Mesendoderm (in vitro differentiated cells): ENCODE data around the gene NHEJ1.

Source experiments
- DNase-seq: peaks from one replicate; pipeline ENCODE4 v3.0.0; 2013
- H2AK5ac ChIP-seq: 2 replicates; pipeline ENCODE4 v1.6.1; 2013; ENCODE audit warnings: low read length, inconsistent platforms
- H2BK120ac ChIP-seq: 2 replicates; pipeline ENCODE4 v1.6.1; 2013; ENCODE audit warnings: low read depth, mild to moderate bottlenecking, low read length, moderate library complexity, mixed read lengths
- H2BK15ac ChIP-seq: replicated peaks from 2 replicates; pipeline ENCODE4 v1.6.1; 2013; ENCODE audit warnings: low read depth, mild to moderate bottlenecking, moderate library complexity
- H2BK5ac ChIP-seq: 2 replicates; pipeline ENCODE4 v1.6.1; 2013; ENCODE audit warnings: low read length, inconsistent platforms
- H3K18ac ChIP-seq: 2 replicates; pipeline ENCODE4 v1.6.1; 2013; ENCODE audit warnings: mild to moderate bottlenecking, low read length, mixed read lengths
- H3K23ac ChIP-seq: one replicate; pipeline ENCODE4 v1.6.1; 2013; ENCODE audit warnings: low read length
- H3K27ac ChIP-seq: 2 replicates; pipeline ENCODE4 v1.5.1; 2013; ENCODE audit warnings: low read depth, mild to moderate bottlenecking, inconsistent platforms, low read length, moderate library complexity
- H3K27me3 ChIP-seq: 2 replicates; pipeline ENCODE4 v1.6.1; 2013; ENCODE audit warnings: low read length, control low read depth, mild to moderate bottlenecking, inconsistent platforms; ENCODE audit not compliant: insufficient read depth, poor library complexity
- H3K36me3 ChIP-seq: 2 replicates; pipeline ENCODE4 v1.6.1; 2013; ENCODE audit warnings: low read length, inconsistent platforms; ENCODE audit not compliant: control insufficient read depth, insufficient read depth
- H3K4ac ChIP-seq: one replicate; pipeline ENCODE4 v1.6.1; 2013; ENCODE audit warnings: low read depth, mild to moderate bottlenecking, low read length, moderate library complexity
- H3K4me1 ChIP-seq: 2 replicates; pipeline ENCODE4 v1.6.1; 2013; ENCODE audit warnings: low read depth, low read length, inconsistent platforms; ENCODE audit not compliant: control insufficient read depth
- H3K4me2 ChIP-seq: 2 replicates; pipeline ENCODE4 v1.6.1; 2013; ENCODE audit warnings: low read length
- H3K4me3 ChIP-seq: 2 replicates; pipeline ENCODE4 v1.5.1; 2013; ENCODE audit warnings: mild to moderate bottlenecking, low read length
- H3K56ac ChIP-seq: one replicate; pipeline ENCODE4 v1.6.1; 2013; ENCODE audit warnings: low read length
- H3K79me1 ChIP-seq: 2 replicates; pipeline ENCODE4 v1.6.1; 2013; ENCODE audit warnings: low read length, inconsistent platforms
- H3K79me2 ChIP-seq: 2 replicates; pipeline ENCODE4 v1.6.1; 2013; ENCODE audit warnings: mild to moderate bottlenecking, low read length; ENCODE audit not compliant: control insufficient read depth, insufficient read depth
- H3K9ac ChIP-seq: 2 replicates; pipeline ENCODE4 v1.6.1; 2013; ENCODE audit warnings: low read length, inconsistent platforms
- H4K5ac ChIP-seq: one replicate; pipeline ENCODE4 v1.6.1; 2013; ENCODE audit warnings: low read length
- H4K8ac ChIP-seq: one replicate; pipeline ENCODE4 v1.6.1; 2013; ENCODE audit warnings: low read depth, mild to moderate bottlenecking, control low read depth, low read length, moderate library complexity
- WGBS: extraction: QIAGEN DNeasy Blood & Tissue Kit; methylation state at CpG from one replicate; pipeline ENCODE4 v1.1.7; 2013; ENCODE audit warnings: low lambda C conversion rate, missing lambda C conversion rate; ENCODE audit not compliant: insufficient coverage; ENCODE audit errors: extremely low coverage; 5-methylcytosine and 5-hydroxymethylcytosine counted together

Gene NHEJ1

DNA sequence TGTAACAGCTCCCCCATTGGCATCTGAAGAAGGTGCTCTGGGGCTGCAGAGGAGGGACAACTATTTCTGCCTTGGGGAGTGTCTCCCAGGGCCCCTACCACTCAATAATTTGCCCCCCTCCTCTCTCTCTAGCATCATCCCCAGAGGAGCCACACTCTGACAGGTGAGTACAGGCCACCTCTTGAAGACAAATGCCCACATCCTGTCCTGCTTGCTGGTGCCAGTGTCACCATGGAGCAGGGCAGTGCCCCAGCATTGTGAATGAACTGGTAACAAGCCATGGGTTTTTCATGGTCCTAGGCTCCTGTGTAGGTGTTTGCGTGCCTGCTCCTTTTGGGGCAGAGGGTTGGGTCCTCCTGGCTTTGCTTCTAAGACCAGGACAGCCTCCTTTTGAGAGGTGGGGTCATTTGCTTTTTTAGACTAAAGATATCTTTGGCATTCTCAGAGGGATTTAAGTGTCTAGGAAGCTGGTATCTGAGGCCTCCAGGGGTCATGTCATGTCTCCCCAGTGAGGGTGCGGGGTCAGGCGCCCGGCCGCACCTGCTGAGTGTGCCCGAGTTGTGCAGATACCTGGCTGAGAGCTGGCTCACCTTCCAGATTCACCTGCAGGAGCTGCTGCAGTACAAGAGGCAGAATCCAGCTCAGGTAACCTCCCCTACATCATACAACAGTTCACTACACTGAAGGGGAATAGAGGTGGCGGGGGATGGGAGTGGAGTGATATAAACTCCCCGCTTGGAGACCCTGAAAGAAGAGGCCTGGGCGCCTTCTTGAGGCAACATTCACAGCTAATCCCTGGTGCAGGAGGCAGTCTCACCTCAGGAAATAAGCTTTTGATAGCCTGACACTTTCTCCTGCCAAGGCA, 19.2 kb upstream of the NHEJ1 start:
- Histone ChIP-seq H2BK5ac (no peak overlapping the region), H3K79me1 (peaks cover 15% of the 10 kb centered on the region), H3K36me3 (peaks cover 5% of the 10 kb centered on the region), H3K56ac (no peak overlapping the region), H2AK5ac (no peak overlapping the region), H2BK15ac (no peak overlapping the region), H2BK120ac (no peak overlapping the region), H4K5ac (no peak overlapping the region), H3K4me1 (peaks cover 3% of the 10 kb centered on the region), H3K18ac (no peak overlapping the region), H3K23ac (no peak overlapping the region), H3K79me2 (peaks cover 2% of the 10 kb centered on the region), H3K27me3 (no peaks in the 10 kb centered on the region), H3K9ac (no peak overlapping the region), H3K4ac (no peak overlapping the region), H4K8ac (no peak overlapping the region), H3K27ac (no peak overlapping the region), H3K4me2 (no peak overlapping the region), H3K4me3 (no peak overlapping the region)
- WGBS, result no CpG with 5 or more reads among the region's 9 CpGs
- no peak for DNase-seq

DNA sequence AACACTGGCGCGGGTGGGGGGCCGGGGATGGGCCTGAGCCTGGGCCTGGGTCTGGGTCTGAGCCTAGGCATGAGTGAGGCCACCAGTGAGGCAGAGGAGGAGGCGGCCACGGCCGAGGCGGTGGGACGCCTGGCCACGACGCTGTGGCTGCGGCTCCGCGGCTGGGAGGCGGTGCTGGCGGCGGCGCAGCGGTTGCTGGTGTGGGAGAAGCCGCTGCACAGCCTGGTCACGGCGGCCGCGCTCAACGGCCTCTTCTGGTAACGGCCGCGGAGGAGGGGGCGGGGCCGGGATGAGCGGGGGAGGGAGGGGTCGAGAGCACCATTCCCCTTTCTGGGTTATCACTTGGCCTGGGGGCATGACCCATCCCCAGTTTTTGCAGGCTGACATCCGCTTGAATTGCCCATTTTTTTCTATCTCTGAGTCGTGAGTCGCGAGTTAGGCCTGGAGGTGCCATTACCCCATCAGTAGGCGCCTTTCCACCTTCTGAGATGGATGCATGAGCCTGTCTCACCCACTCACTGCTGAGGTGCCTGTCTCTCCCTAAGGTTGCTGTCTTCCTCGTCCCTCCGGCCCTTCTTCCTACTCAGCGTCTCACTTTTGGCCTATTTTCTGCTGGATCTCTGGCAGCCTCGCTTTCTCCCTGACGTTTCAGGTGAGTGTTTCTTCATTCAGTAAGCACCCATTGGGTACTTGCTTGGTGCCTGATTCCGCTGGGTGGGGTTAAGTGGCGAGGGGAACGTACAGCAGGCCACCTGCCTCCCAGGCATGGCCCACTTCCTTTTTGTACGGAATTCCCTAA, 18.0 kb upstream of the NHEJ1 start:
- no CpG with 5 or more reads among the region's 45 CpGs for WGBS
- peak overlapping the region; percentile 71 for H3K18ac ChIP-seq
- no peak overlapping the region for H2BK15ac ChIP-seq
- peak overlapping the region; percentile 99 for H3K56ac ChIP-seq
- peak overlapping the region; percentile 73 for H3K4ac ChIP-seq
- H3K23ac ChIP-seq, result no peak overlapping the region
- H3K79me2 ChIP-seq, result peaks cover 2% of the 10 kb centered on the region
- peak overlapping the region; percentile 67 for H3K4me2 ChIP-seq
- no peaks in the 10 kb centered on the region for H3K27me3 ChIP-seq
- peaks cover 15% of the 10 kb centered on the region for H3K79me1 ChIP-seq
- H3K4me1 ChIP-seq, result peaks cover 3% of the 10 kb centered on the region
- H4K8ac ChIP-seq, result no peak overlapping the region
- peaks cover 5% of the 10 kb centered on the region for H3K36me3 ChIP-seq
- H2BK5ac ChIP-seq, result no peak overlapping the region
- H2AK5ac ChIP-seq, result no peak overlapping the region
- peak; percentile 54 for DNase-seq
- H3K4me3 ChIP-seq, result peak overlapping the region; percentile 86
- peak overlapping the region; percentile 68 for H3K27ac ChIP-seq
- no peak overlapping the region for H2BK120ac ChIP-seq
- H3K9ac ChIP-seq, result peak overlapping the region; percentile 93
- H4K5ac ChIP-seq, result no peak overlapping the region

- H2AK5ac ChIP-seq, result no peak within 1 kb of the TSS
- peak within 1 kb of the TSS; percentile 67 for H3K4me2 ChIP-seq
- peaks cover 2% of the 10 kb centered on the region for H3K79me2 ChIP-seq
- H3K4me3 ChIP-seq, result peak within 1 kb of the TSS; percentile 95
- H4K8ac ChIP-seq, result no peak within 1 kb of the TSS
- peak within 1 kb of the TSS; percentile 98 for H3K9ac ChIP-seq
- peak within 1 kb of the TSS; percentile 89 for H2BK5ac ChIP-seq
- no CpG with 5 or more reads among the region's 67 CpGs for WGBS
- H3K27ac ChIP-seq, result peak within 1 kb of the TSS; percentile 90
- H3K79me1 ChIP-seq, result peaks cover 15% of the 10 kb centered on the region
- H3K56ac ChIP-seq, result peak within 1 kb of the TSS; percentile 99
- H2BK120ac ChIP-seq, result no peak within 1 kb of the TSS
- peak within 1 kb of the TSS; percentile 73 for H3K4ac ChIP-seq
- no peaks in the 10 kb centered on the region for H3K27me3 ChIP-seq
- H3K18ac ChIP-seq, result peak within 1 kb of the TSS; percentile 71
- no peak within 1 kb of the TSS for H3K23ac ChIP-seq
- peaks cover 3% of the 10 kb centered on the region for H3K4me1 ChIP-seq
- H2BK15ac ChIP-seq, result no peak within 1 kb of the TSS
- peak; percentile 94 for DNase-seq
- H3K36me3 ChIP-seq, result peaks cover 1% of the 10 kb centered on the region
- H4K5ac ChIP-seq, result no peak within 1 kb of the TSS
Observed at GRCh38 chr2:219177552-219178376, 17.1 kb upstream of the NHEJ1 start, which contains the start of gene RETREG2. Gene RETREG2 (plus strand): TSS chr2:219178275. CDS start chr2:219178353, 78 bp downstream.

DNA sequence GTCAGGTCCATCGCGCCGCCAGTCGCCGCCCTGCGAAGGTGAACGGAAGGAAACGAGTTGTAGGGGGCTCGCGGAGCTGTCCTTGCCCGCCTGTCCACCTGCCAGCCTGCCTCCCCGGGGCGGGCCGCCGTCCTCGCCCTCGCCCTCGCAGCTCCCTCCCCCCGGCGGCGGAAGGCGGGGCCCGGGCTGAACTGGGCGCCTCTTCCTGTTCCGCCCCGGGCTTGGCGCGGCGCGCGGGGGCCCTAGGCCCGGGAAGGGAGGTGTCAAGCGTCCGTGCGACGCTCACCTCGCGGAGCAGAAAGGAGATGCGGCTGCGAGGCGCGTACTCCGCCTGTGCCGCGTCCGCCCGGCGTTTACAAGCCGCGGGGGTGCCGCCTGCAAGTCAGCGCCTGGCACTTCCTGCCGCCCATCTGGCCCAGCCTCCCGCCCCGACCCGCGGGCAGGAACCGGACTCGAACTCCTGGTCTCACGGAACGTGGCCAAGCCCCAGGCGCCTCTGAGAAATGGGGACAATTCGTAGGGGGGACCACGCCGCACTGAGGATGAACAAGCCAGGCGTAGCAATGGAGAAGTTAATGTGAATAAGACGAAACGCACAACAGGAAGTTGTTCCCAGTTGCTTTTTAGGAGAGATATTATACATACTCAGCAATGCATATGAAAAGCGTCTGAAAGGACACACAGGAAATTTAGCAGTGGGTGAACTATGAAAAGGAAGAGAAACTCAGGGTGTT, 16.4 kb upstream of the NHEJ1 start, which contains the start of gene CNPPD1:
Gene CNPPD1, minus strand, starts transcription at position 108 of the 734 bp plus-strand sequence. Its CDS starts 97 bp downstream, at position 11.
- H3K36me3 ChIP-seq, result peaks cover 1% of the 10 kb centered on the region
- peak within 1 kb of the TSS; percentile 97 for H3K4me2 ChIP-seq
- H2BK5ac ChIP-seq, result peak within 1 kb of the TSS; percentile 89
- no peaks in the 10 kb centered on the region for H3K27me3 ChIP-seq
- peaks cover 2% of the 10 kb centered on the region for H3K79me2 ChIP-seq
- peak within 1 kb of the TSS; percentile 95 for H3K4me3 ChIP-seq
- peak within 1 kb of the TSS; percentile 90 for H3K27ac ChIP-seq
- H4K5ac ChIP-seq, result no peak within 1 kb of the TSS
- H3K4me1 ChIP-seq, result peaks cover 3% of the 10 kb centered on the region
- peak within 1 kb of the TSS; percentile 98 for H3K9ac ChIP-seq
- no peak within 1 kb of the TSS for H2BK120ac ChIP-seq
- peak within 1 kb of the TSS; percentile 8 for H3K4ac ChIP-seq
- H3K79me1 ChIP-seq, result peaks cover 15% of the 10 kb centered on the region
- peak; percentile 88 for DNase-seq
- H3K23ac ChIP-seq, result no peak within 1 kb of the TSS
- H3K18ac ChIP-seq, result peak within 1 kb of the TSS; percentile 70
- WGBS, result no CpG with 5 or more reads among the region's 69 CpGs
- no peak within 1 kb of the TSS for H4K8ac ChIP-seq
- no peak within 1 kb of the TSS for H2BK15ac ChIP-seq
- peak within 1 kb of the TSS; percentile 83 for H3K56ac ChIP-seq
- no peak within 1 kb of the TSS for H2AK5ac ChIP-seq
